ENCODE results near the gene CLASP2.

Gene CLASP2

DNA sequence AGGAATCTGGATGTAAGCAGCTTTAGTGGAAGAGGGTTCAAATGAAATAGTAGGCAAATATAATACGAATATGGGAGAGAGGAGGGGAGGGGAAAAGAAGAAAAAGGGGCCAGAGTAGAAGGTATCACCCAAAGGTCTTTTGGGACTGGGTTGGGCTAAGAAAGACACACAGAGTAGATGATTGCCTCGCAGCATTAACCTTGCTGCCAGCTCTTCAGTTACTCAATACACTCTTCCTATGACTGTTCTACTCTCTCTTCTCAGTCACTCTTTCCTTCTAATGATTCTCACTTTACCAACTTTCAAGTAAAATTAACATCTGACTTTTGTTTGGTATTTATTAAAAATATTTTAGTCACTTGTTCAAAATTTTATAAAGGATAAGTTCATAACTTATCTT, 52.8 kb downstream of the CLASP2 start:
- DNase-seq: no peak
- no peak overlapping the region for H3K4me3 ChIP-seq (ENCODE audit: low read depth, low read length)
- H3K36me3 ChIP-seq: no peaks in the 10 kb centered on the region
- no peaks in the 10 kb centered on the region for H3K9me3 ChIP-seq
- H3K27me3 ChIP-seq: no peaks in the 10 kb centered on the region
- TF ChIP-seq, protein P1, sequence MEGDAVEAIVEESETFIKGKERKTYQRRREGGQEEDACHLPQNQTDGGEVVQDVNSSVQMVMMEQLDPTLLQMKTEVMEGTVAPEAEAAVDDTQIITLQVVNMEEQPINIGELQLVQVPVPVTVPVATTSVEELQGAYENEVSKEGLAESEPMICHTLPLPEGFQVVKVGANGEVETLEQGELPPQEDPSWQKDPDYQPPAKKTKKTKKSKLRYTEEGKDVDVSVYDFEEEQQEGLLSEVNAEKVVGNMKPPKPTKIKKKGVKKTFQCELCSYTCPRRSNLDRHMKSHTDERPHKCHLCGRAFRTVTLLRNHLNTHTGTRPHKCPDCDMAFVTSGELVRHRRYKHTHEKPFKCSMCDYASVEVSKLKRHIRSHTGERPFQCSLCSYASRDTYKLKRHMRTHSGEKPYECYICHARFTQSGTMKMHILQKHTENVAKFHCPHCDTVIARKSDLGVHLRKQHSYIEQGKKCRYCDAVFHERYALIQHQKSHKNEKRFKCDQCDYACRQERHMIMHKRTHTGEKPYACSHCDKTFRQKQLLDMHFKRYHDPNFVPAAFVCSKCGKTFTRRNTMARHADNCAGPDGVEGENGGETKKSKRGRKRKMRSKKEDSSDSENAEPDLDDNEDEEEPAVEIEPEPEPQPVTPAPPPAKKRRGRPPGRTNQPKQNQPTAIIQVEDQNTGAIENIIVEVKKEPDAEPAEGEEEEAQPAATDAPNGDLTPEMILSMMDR (IDR thresholded peaks at IDR 0.05; ENCODE audit: low read depth, low read length): no peak
- no peaks in the 10 kb centered on the region; the same call in 1 of the 2 replicates for H3K4me1 ChIP-seq

DNA sequence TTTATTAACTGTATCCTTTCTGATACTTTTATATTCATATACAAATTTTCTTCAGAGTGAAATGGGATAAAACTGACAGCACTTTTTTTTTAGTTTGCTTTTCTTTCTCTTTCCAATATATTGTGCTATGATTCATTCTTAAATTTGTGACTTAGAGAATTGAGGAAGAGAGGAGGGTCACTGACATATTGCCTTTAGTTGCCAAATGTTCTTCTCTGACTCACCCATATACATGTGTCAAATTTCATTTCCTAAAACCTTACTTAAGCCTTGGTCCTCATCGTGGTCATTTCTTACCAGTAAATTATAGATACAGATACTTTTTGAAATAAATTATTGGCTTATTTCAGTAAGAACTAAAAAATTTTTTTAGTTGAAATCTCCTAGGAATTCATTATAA, 53.9 kb downstream of the CLASP2 start:
- Histone ChIP-seq H3K4me1 (no peaks in the 10 kb centered on the region; the same call in 1 of the 2 replicates), H3K27me3 (no peaks in the 10 kb centered on the region), H3K9me3 (no peaks in the 10 kb centered on the region), H3K36me3 (no peaks in the 10 kb centered on the region), H3K4me3 (ENCODE audit: low read depth, low read length) (no peak overlapping the region)
- TF ChIP-seq, protein P1 (IDR thresholded peaks at IDR 0.05; ENCODE audit: low read depth, low read length): no peak
- no peak for DNase-seq

DNA sequence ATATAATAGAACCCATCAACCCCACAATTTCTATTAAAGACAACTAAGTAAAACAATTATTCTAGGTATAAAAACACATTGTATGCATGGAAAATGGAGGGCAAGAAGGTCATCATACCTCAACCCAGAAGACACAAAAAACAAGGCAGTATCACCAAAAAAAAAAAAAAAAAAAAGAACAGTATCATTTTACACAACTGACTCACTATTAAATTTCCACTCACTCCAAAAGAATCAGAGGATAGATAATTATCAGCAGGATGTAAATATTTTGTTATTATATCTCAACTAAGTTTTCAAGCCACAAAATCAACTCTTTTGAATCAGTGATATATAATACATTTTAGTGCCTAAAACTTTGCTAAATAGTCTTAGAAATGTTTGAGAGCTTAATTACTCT, 55.0 kb downstream of the CLASP2 start:
- TF ChIP-seq, protein P1 (IDR thresholded peaks at IDR 0.05; ENCODE audit: low read depth, low read length): no peak
- Histone ChIP-seq H3K4me3 (ENCODE audit: low read depth, low read length) (no peak overlapping the region), H3K36me3 (no peaks in the 10 kb centered on the region), H3K4me1 (no peaks in the 10 kb centered on the region; the same call in 1 of the 2 replicates), H3K9me3 (no peaks in the 10 kb centered on the region), H3K27me3 (no peaks in the 10 kb centered on the region)
- DNase-seq: no peak

DNA sequence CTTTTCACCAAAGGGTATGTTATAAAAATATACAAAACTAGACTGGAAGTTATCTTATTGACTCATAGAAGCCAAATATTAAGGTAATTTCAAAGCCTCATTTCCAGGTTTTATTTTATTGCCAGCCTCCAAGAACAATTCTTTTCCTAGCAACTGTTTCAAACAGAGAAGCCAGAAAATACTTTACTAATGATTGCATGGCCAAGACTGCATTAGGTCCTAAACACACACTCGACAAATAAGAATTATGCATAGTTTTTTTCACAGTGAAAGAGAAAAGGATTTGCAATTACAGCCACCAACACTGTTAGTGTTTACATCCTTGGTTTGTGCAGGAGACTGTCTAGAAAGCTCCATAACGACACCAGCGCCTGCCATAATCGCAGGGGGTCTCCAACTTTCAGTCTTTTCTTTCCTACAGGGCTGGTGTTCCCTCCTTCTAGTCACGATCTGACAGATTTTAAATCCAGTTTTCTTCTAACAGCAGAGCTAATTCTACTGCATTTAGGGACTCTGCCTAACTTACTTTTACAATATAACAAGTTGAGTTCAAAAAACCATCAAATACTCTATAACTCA, 58.1 kb downstream of the CLASP2 start:
- TF ChIP-seq, protein P1 (IDR thresholded peaks at IDR 0.05; ENCODE audit: low read depth, low read length): no peak
- Histone ChIP-seq H3K4me1 (no peaks in the 10 kb centered on the region; the same call in 1 of the 2 replicates), H3K36me3 (no peaks in the 10 kb centered on the region), H3K4me3 (ENCODE audit: low read depth, low read length) (peak overlapping the region; percentile 69), H3K27me3 (no peaks in the 10 kb centered on the region), H3K9me3 (no peaks in the 10 kb centered on the region)
- DNase-seq: no peak

DNA sequence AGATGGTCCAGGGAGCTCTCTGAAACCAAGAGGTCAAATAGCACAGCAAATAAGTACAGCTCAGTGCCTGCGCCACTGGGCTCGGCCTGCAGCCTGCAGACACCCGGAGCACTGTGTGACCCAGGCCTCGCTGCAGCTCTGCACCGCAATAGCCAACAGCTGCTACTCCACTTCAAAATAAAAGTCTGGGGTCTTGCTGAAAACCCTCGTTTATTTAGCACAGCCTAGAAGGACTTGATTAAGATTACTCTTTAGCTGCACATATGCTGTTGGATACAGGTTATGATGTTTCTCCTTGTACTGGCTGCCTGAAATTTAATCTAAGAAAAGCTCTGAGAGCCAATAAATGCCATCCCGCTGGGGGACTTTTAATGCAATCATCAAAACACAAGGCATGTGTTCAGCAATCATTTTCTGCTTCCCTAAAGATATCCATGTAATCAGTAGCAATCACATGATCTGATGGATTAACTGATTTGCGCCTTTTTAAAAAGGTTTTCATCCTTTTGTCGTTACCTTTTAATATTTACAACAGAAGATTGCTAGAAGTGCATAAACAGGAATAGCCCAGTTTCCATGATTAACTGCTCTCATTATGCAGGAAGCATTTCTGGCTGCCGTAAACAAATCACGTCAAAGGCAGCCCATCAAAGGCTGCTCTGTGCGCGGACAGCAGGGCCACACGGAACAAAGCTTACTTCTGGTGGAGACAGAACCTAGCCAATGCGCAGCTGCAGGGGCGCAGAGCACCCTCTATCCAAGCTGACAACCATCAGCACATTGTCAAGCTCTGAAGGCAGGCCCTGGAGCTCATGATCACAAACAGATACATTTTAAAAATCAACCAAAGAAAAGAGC, 58.8 kb downstream of the CLASP2 start:
- Histone ChIP-seq H3K9me3 (no peaks in the 10 kb centered on the region), H3K4me1 (no peaks in the 10 kb centered on the region; the same call in 1 of the 2 replicates), H3K4me3 (ENCODE audit: low read depth, low read length) (peak overlapping the region; percentile 69), H3K27me3 (no peaks in the 10 kb centered on the region), H3K36me3 (no peaks in the 10 kb centered on the region)
- TF ChIP-seq, protein P1 (IDR thresholded peaks at IDR 0.05; ENCODE audit: low read depth, low read length): no peak
- DNase-seq: peak; percentile 77

DNA sequence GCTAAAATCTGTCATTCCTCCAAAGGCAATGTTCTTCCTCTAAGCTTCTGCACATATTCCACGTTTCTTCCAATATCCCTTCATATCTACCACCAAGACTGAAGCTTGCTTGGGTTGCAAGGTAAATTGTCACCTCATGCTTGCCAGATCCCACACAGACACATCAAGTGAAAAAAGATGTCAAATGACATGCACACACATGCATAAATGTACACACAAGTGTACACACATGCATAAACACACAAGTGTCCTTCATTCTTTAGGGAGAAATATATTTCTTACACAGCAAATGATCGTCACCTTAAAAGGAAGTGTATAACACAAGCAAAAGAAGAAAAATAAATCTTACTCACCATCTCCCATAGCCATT, 59.4 kb downstream of the CLASP2 start:
- no peaks in the 10 kb centered on the region for H3K27me3 ChIP-seq
- H3K4me3 ChIP-seq (ENCODE audit: low read depth, low read length): peak overlapping the region; percentile 69
- TF ChIP-seq, protein P1 (IDR thresholded peaks at IDR 0.05; ENCODE audit: low read depth, low read length): no peak
- H3K9me3 ChIP-seq: no peaks in the 10 kb centered on the region
- no peaks in the 10 kb centered on the region for H3K36me3 ChIP-seq
- H3K4me1 ChIP-seq: no peaks in the 10 kb centered on the region; the same call in 1 of the 2 replicates
- no peak for DNase-seq

All from BE2C (cell line).